Mesendoderm (in vitro differentiated cells): ENCODE results near the gene MLYCD.

Experiments
- DNase-seq: peaks from one replicate; pipeline ENCODE4 v3.0.0; 2013
- H2AK5ac ChIP-seq: 2 replicates; pipeline ENCODE4 v1.6.1; 2013; ENCODE audit warnings: low read length, inconsistent platforms
- H2BK120ac ChIP-seq: 2 replicates; pipeline ENCODE4 v1.6.1; 2013; ENCODE audit warnings: low read depth, mild to moderate bottlenecking, low read length, moderate library complexity, mixed read lengths
- H2BK15ac ChIP-seq: replicated peaks from 2 replicates; pipeline ENCODE4 v1.6.1; 2013; ENCODE audit warnings: low read depth, mild to moderate bottlenecking, moderate library complexity
- H2BK5ac ChIP-seq: 2 replicates; pipeline ENCODE4 v1.6.1; 2013; ENCODE audit warnings: low read length, inconsistent platforms
- H3K18ac ChIP-seq: 2 replicates; pipeline ENCODE4 v1.6.1; 2013; ENCODE audit warnings: mild to moderate bottlenecking, low read length, mixed read lengths
- H3K23ac ChIP-seq: one replicate; pipeline ENCODE4 v1.6.1; 2013; ENCODE audit warnings: low read length
- H3K27ac ChIP-seq: 2 replicates; pipeline ENCODE4 v1.5.1; 2013; ENCODE audit warnings: low read depth, mild to moderate bottlenecking, inconsistent platforms, low read length, moderate library complexity
- H3K27me3 ChIP-seq: 2 replicates; pipeline ENCODE4 v1.6.1; 2013; ENCODE audit warnings: low read length, control low read depth, mild to moderate bottlenecking, inconsistent platforms; ENCODE audit not compliant: insufficient read depth, poor library complexity
- H3K36me3 ChIP-seq: 2 replicates; pipeline ENCODE4 v1.6.1; 2013; ENCODE audit warnings: low read length, inconsistent platforms; ENCODE audit not compliant: control insufficient read depth, insufficient read depth
- H3K4ac ChIP-seq: one replicate; pipeline ENCODE4 v1.6.1; 2013; ENCODE audit warnings: low read depth, mild to moderate bottlenecking, low read length, moderate library complexity
- H3K4me1 ChIP-seq: 2 replicates; pipeline ENCODE4 v1.6.1; 2013; ENCODE audit warnings: low read depth, low read length, inconsistent platforms; ENCODE audit not compliant: control insufficient read depth
- H3K4me2 ChIP-seq: 2 replicates; pipeline ENCODE4 v1.6.1; 2013; ENCODE audit warnings: low read length
- H3K4me3 ChIP-seq: 2 replicates; pipeline ENCODE4 v1.5.1; 2013; ENCODE audit warnings: mild to moderate bottlenecking, low read length
- H3K56ac ChIP-seq: one replicate; pipeline ENCODE4 v1.6.1; 2013; ENCODE audit warnings: low read length
- H3K79me1 ChIP-seq: 2 replicates; pipeline ENCODE4 v1.6.1; 2013; ENCODE audit warnings: low read length, inconsistent platforms
- H3K79me2 ChIP-seq: 2 replicates; pipeline ENCODE4 v1.6.1; 2013; ENCODE audit warnings: mild to moderate bottlenecking, low read length; ENCODE audit not compliant: control insufficient read depth, insufficient read depth
- H3K9ac ChIP-seq: 2 replicates; pipeline ENCODE4 v1.6.1; 2013; ENCODE audit warnings: low read length, inconsistent platforms
- H4K5ac ChIP-seq: one replicate; pipeline ENCODE4 v1.6.1; 2013; ENCODE audit warnings: low read length
- H4K8ac ChIP-seq: one replicate; pipeline ENCODE4 v1.6.1; 2013; ENCODE audit warnings: low read depth, mild to moderate bottlenecking, control low read depth, low read length, moderate library complexity
- WGBS: extraction: QIAGEN DNeasy Blood & Tissue Kit; methylation state at CpG from one replicate; pipeline ENCODE4 v1.1.7; 2013; ENCODE audit warnings: low lambda C conversion rate, missing lambda C conversion rate; ENCODE audit not compliant: insufficient coverage; ENCODE audit errors: extremely low coverage; 5-methylcytosine and 5-hydroxymethylcytosine counted together

The MLYCD gene

GRCh38 chr16:83853834-83854233, 45.1 kb upstream of the MLYCD start:
- Histone ChIP-seq H4K5ac (no peak overlapping the region), H2BK15ac (no peak overlapping the region), H3K79me2 (no peaks in the 10 kb centered on the region), H3K36me3 (no peaks in the 10 kb centered on the region), H2AK5ac (no peak overlapping the region), H3K18ac (no peak overlapping the region), H3K23ac (no peak overlapping the region), H3K4ac (no peak overlapping the region), H3K9ac (no peak overlapping the region), H3K4me2 (no peak overlapping the region), H3K27me3 (no peaks in the 10 kb centered on the region), H2BK120ac (no peak overlapping the region), H2BK5ac (no peak overlapping the region), H4K8ac (no peak overlapping the region), H3K4me3 (no peak overlapping the region), H3K27ac (no peak overlapping the region), H3K56ac (no peak overlapping the region), H3K4me1 (no peaks in the 10 kb centered on the region), H3K79me1 (no peaks in the 10 kb centered on the region)
- no CpG with 5 or more reads among the region's 8 CpGs for WGBS
- no peak for DNase-seq

DNA sequence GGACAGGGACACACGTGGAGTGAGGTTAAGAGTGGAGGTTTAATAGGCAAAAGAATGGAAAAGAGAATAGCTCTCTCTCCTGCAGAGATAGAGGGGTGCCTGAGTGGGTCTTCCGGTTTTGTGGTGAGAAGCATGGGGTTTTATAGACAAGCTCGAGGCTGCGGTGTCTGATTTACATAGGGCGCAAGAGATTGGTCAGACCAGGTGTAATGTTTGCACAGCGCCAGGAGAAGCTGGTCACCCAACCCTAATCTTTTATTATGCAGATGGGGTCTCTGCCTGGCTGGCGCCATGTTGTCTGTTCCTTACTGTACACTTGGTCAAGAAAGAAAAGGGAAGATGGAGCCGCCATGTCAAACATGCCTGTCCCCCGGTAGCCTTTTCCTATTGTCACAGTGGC, 44.5 kb upstream of the MLYCD start:
- WGBS: no CpG with 5 or more reads among the region's 9 CpGs
- Histone ChIP-seq H3K4me3 (no peak overlapping the region), H2BK15ac (no peak overlapping the region), H3K79me1 (no peaks in the 10 kb centered on the region), H2AK5ac (no peak overlapping the region), H4K8ac (no peak overlapping the region), H3K27ac (no peak overlapping the region), H3K56ac (no peak overlapping the region), H3K18ac (no peak overlapping the region), H3K79me2 (no peaks in the 10 kb centered on the region), H3K4ac (no peak overlapping the region), H3K9ac (no peak overlapping the region), H2BK120ac (no peak overlapping the region), H3K27me3 (no peaks in the 10 kb centered on the region), H3K4me1 (peaks cover 1% of the 10 kb centered on the region), H3K4me2 (no peak overlapping the region), H2BK5ac (no peak overlapping the region), H3K36me3 (no peaks in the 10 kb centered on the region), H4K5ac (no peak overlapping the region), H3K23ac (no peak overlapping the region)
- DNase-seq: no peak

DNA sequence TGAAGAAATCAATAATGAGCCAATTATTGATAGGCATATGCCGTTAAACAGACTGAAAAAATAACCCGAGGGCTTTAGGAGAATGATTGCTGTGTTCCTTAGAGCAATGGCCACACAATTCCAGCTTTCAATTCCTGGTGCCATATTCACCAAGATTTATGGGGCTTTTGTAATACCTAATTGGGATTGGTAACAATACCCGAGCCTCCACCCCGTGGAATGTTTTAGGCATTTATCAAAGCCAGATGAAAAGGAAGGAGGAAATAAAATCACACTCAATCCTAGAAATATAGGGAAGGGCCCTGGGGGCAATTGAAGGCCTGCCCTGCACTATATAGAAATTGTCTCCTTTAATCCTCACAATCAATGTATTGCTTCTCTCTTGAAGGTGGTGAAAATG, 42.1 kb upstream of the MLYCD start:
- no peaks in the 10 kb centered on the region for H3K79me1 ChIP-seq
- H4K5ac ChIP-seq: no peak overlapping the region
- H3K27ac ChIP-seq: no peak overlapping the region
- H3K79me2 ChIP-seq: no peaks in the 10 kb centered on the region
- peaks cover 1% of the 10 kb centered on the region for H3K4me1 ChIP-seq
- H2BK5ac ChIP-seq: no peak overlapping the region
- no peak overlapping the region for H4K8ac ChIP-seq
- H3K9ac ChIP-seq: no peak overlapping the region
- no peak overlapping the region for H2BK15ac ChIP-seq
- H2BK120ac ChIP-seq: no peak overlapping the region
- H3K4ac ChIP-seq: no peak overlapping the region
- H3K27me3 ChIP-seq: no peaks in the 10 kb centered on the region
- H2AK5ac ChIP-seq: no peak overlapping the region
- H3K4me2 ChIP-seq: no peak overlapping the region
- H3K36me3 ChIP-seq: no peaks in the 10 kb centered on the region
- H3K18ac ChIP-seq: no peak overlapping the region
- WGBS: no CpG with 5 or more reads among the region's 4 CpGs
- DNase-seq: no peak
- no peak overlapping the region for H3K4me3 ChIP-seq
- H3K56ac ChIP-seq: no peak overlapping the region
- H3K23ac ChIP-seq: no peak overlapping the region

GRCh38 chr16:83859265-83859664, 39.6 kb upstream of the MLYCD start:
- no peak for DNase-seq
- Histone ChIP-seq H2BK120ac (no peak overlapping the region), H2BK15ac (no peak overlapping the region), H3K4me2 (no peak overlapping the region), H3K9ac (no peak overlapping the region), H4K5ac (no peak overlapping the region), H2AK5ac (no peak overlapping the region), H4K8ac (no peak overlapping the region), H3K79me2 (no peaks in the 10 kb centered on the region), H3K79me1 (no peaks in the 10 kb centered on the region), H3K56ac (no peak overlapping the region), H3K4ac (no peak overlapping the region), H3K18ac (no peak overlapping the region), H3K4me3 (no peak overlapping the region), H3K27ac (no peak overlapping the region), H3K27me3 (no peaks in the 10 kb centered on the region), H3K4me1 (peaks cover 1% of the 10 kb centered on the region), H3K23ac (no peak overlapping the region), H2BK5ac (no peak overlapping the region), H3K36me3 (no peaks in the 10 kb centered on the region)
- WGBS: no CpG with 5 or more reads among the region's 8 CpGs

DNA sequence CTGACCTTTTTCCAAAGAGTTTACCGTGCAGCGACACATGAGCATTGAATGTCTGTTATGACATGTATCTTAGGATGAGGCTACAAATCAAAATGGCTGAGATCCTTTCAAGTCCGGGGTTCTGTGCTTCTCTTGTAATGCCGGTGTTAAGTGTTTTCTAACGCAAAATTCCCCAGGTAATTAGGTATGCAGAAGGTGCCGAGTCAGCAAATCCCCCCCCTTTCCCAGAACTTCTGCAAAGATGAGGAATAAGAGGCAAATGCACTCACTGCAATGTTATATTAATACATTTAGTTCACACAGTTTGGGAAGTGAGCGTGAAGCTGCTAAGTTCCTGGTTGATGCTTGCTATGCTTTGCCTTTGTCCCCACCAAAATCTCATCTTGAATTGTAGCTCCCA, 36.3 kb upstream of the MLYCD start:
- no peak overlapping the region for H4K5ac ChIP-seq
- H3K36me3 ChIP-seq: no peaks in the 10 kb centered on the region
- H3K9ac ChIP-seq: no peak overlapping the region
- no peak overlapping the region for H2BK5ac ChIP-seq
- no peak overlapping the region for H3K27ac ChIP-seq
- no peak overlapping the region for H2BK15ac ChIP-seq
- H2BK120ac ChIP-seq: no peak overlapping the region
- H3K4me1 ChIP-seq: peaks cover 1% of the 10 kb centered on the region
- no peak overlapping the region for H3K23ac ChIP-seq
- H3K27me3 ChIP-seq: no peaks in the 10 kb centered on the region
- H3K56ac ChIP-seq: no peak overlapping the region
- DNase-seq: no peak
- no peak overlapping the region for H4K8ac ChIP-seq
- H2AK5ac ChIP-seq: no peak overlapping the region
- no peak overlapping the region for H3K4me2 ChIP-seq
- no peak overlapping the region for H3K4ac ChIP-seq
- H3K18ac ChIP-seq: no peak overlapping the region
- H3K4me3 ChIP-seq: no peak overlapping the region
- no peaks in the 10 kb centered on the region for H3K79me2 ChIP-seq
- H3K79me1 ChIP-seq: no peaks in the 10 kb centered on the region
- no CpG with 5 or more reads among the region's 7 CpGs for WGBS

GRCh38 chr16:83863682-83864081, 35.2 kb upstream of the MLYCD start:
- Histone ChIP-seq H3K18ac (no peak overlapping the region), H3K56ac (no peak overlapping the region), H2BK5ac (no peak overlapping the region), H3K9ac (no peak overlapping the region), H4K5ac (no peak overlapping the region), H2AK5ac (no peak overlapping the region), H3K23ac (no peak overlapping the region), H3K79me1 (no peaks in the 10 kb centered on the region), H3K27me3 (no peaks in the 10 kb centered on the region), H2BK15ac (no peak overlapping the region), H3K4me1 (peaks cover 1% of the 10 kb centered on the region), H3K4me3 (no peak overlapping the region), H3K4me2 (no peak overlapping the region), H4K8ac (no peak overlapping the region), H2BK120ac (no peak overlapping the region), H3K4ac (no peak overlapping the region), H3K79me2 (no peaks in the 10 kb centered on the region), H3K27ac (no peak overlapping the region), H3K36me3 (no peaks in the 10 kb centered on the region)
- WGBS: no CpG with 5 or more reads among the region's 1 CpG
- DNase-seq: no peak
